ENCODE data around the gene IMMP2L.

IMMP2L gene

DNA sequence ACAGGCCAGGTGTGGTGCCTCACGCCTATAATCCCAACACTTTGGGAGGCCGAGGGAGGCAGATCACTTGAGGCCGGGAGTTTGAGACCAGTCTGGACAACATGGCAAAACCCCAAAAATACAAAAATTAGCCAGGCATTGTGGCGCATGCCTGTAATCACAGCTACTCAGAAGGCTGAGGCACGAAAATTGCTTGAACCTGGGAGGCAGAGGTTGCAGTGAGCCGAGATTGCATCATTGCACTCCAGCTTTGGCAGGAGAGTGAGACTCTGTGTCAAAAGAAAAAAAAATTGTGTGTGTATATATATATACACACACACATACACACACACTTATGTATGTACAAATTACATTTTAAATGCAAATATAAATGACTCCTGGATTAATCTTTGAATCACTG is 548.2 kb downstream of the IMMP2L start:
- Mint-ChIP-seq H3K9me3 (no peaks in the 10 kb centered on the region), H3K4me1 (peaks cover 9% of the 10 kb centered on the region), H3K27ac (no peak overlapping the region), H3K27me3 (ENCODE audit: low read depth, poor library complexity) (peaks cover 2% of the 10 kb centered on the region), H3K4me3 (no peak overlapping the region), H3K36me3 (ENCODE audit: low read depth) (no peaks in the 10 kb centered on the region)
- DNase-seq: no peak
- TF ChIP-seq, protein P1, sequence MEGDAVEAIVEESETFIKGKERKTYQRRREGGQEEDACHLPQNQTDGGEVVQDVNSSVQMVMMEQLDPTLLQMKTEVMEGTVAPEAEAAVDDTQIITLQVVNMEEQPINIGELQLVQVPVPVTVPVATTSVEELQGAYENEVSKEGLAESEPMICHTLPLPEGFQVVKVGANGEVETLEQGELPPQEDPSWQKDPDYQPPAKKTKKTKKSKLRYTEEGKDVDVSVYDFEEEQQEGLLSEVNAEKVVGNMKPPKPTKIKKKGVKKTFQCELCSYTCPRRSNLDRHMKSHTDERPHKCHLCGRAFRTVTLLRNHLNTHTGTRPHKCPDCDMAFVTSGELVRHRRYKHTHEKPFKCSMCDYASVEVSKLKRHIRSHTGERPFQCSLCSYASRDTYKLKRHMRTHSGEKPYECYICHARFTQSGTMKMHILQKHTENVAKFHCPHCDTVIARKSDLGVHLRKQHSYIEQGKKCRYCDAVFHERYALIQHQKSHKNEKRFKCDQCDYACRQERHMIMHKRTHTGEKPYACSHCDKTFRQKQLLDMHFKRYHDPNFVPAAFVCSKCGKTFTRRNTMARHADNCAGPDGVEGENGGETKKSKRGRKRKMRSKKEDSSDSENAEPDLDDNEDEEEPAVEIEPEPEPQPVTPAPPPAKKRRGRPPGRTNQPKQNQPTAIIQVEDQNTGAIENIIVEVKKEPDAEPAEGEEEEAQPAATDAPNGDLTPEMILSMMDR (IDR thresholded peaks at IDR 0.05): no peak

DNA sequence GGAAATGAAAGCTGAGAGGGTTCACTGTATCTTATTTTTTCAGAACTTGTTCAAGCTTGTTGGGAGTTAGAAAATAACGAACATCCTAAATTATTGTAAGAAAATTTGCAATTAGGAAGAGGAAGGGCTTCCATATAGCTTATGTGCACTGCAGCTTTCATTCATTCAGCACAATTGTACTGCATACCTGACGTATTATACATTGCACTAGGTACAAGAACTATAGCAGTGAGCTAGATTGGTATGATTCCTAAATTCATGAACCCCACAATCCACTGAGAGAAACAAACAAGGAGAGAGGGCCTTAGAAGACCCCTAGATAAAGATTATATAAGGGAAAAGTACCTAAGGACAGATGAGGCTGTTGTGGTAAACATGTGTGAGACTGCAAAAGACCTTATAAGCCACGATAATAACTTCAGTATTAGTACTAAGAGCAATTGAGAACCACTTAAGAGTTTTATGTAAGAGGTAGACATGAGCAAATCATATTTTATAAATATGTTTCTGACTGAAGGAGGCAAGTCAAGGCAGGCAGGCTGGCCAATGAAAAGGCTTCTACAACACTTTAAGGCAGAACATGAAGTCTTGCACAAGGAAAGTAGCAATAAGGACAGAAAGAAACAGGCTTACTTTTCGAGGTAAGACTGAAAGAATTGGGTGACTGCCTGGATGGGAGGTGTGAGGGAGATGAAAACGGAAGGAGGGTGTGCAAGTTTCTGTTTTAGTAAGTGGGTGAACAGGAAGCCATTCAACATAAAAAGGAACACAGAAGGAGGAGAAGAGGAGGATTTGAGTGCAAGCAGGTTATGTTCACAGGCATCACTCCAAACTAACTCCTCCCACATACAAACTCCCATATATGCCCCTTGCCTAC is 549.3 kb downstream of the IMMP2L start:
- TF ChIP-seq, protein P1 (IDR thresholded peaks at IDR 0.05): no peak
- H3K4me1 Mint-ChIP-seq: peaks cover 5% of the 10 kb centered on the region
- H3K27me3 Mint-ChIP-seq (ENCODE audit: low read depth, poor library complexity): peaks cover 2% of the 10 kb centered on the region
- H3K9me3 Mint-ChIP-seq: no peaks in the 10 kb centered on the region
- no peak for DNase-seq
- H3K36me3 Mint-ChIP-seq (ENCODE audit: low read depth): no peaks in the 10 kb centered on the region
- no peak overlapping the region for H3K4me3 Mint-ChIP-seq
- H3K27ac Mint-ChIP-seq: no peak overlapping the region

DNA sequence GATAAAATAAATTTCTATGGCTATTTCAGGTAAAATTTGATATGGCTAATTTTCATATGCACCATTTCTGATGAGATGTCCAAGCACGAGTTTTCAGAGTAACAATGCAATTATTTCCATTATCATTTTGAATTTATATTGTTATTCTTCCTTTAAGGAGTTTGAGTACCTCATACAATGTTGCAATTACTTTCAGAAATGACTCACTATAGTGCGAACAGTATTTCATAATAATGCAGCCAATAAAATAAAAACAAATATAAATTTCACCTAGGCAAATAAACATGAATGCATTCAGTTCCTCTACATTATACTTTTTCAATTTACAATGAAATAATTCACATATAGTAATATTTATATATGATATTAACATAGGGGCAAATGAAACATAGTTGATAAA is 550.1 kb downstream of the IMMP2L start:
- DNase-seq: no peak
- TF ChIP-seq, protein P1 (IDR thresholded peaks at IDR 0.05): no peak
- Mint-ChIP-seq H3K4me1 (peaks cover 5% of the 10 kb centered on the region), H3K36me3 (ENCODE audit: low read depth) (no peaks in the 10 kb centered on the region), H3K9me3 (no peaks in the 10 kb centered on the region), H3K27me3 (ENCODE audit: low read depth, poor library complexity) (peaks cover 2% of the 10 kb centered on the region), H3K27ac (no peak overlapping the region), H3K4me3 (no peak overlapping the region)

DNA sequence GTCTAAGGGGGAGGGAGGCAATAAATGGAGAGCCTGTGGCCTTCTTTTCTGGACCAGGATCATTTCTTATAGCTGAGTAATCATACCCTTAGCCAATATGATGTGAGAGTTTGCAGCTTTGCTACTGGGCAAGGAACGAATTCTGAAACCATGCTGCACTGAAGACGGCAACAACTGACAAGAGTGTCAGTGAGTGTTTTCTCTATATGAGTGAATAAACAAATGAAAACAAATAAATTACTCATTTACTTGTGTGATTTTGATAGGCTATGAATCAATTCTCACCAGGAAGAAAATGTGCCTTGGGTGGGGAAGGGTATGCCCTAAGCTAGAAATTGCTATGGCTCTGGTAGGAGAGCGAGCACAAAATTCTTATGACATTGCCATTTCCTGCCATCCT is 550.8 kb downstream of the IMMP2L start:
- Mint-ChIP-seq H3K9me3 (no peaks in the 10 kb centered on the region), H3K27ac (no peak overlapping the region), H3K27me3 (ENCODE audit: low read depth, poor library complexity) (peaks cover 2% of the 10 kb centered on the region), H3K4me1 (peaks cover 5% of the 10 kb centered on the region), H3K36me3 (ENCODE audit: low read depth) (no peaks in the 10 kb centered on the region), H3K4me3 (no peak overlapping the region)
- DNase-seq: no peak
- TF ChIP-seq, protein P1 (IDR thresholded peaks at IDR 0.05): no peak

DNA sequence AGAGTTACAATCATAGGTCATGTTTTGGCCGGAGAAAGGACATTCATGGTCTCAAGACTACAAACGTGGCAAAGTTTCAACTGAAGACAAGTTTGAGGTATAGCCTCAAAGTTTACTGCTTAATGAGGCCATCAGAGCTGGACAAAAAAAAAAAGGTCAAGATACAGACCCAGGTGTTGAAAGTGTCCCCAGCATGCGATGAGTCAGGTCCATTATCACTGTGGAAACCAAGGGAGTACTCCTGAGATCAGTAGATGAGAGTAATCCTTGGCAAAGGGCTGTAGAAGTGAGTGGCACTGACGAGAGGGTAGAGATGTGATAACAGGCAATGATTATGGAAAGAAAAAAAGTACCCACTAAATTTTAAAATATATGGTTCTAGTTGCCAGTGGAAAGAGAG is 551.5 kb downstream of the IMMP2L start:
- H3K9me3 Mint-ChIP-seq: no peaks in the 10 kb centered on the region
- no peaks in the 10 kb centered on the region for H3K36me3 Mint-ChIP-seq (ENCODE audit: low read depth)
- no peak overlapping the region for H3K4me3 Mint-ChIP-seq
- H3K27ac Mint-ChIP-seq: no peak overlapping the region
- peaks cover 2% of the 10 kb centered on the region for H3K27me3 Mint-ChIP-seq (ENCODE audit: low read depth, poor library complexity)
- TF ChIP-seq, protein P1 (IDR thresholded peaks at IDR 0.05): no peak
- no peak for DNase-seq
- peaks cover 5% of the 10 kb centered on the region for H3K4me1 Mint-ChIP-seq

DNA sequence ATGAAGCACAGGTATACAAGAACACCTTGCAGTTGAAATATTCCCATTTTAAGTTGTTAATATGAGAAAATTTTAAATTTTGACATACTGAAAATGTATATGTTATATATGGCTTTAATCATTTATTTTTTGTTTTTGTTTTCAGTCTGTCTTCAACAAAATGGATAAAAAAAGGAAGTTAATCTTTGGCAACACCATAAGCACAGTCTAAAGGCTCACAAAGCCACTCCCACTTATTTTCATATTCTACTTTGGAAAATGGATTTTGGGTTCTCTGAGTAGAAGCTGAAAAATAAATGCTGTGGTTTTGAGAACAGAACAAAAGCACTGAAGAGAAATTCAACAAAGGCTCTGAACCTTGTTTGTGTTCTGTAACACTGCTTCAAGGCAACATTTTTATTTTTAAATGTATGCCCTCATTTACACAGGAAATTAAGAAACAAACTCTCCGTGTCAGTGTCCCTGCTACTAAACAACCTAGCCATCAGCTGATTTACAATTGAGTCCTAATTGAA is 552.7 kb downstream of the IMMP2L start:
- H3K9me3 Mint-ChIP-seq: no peaks in the 10 kb centered on the region
- peaks cover 2% of the 10 kb centered on the region for H3K27me3 Mint-ChIP-seq (ENCODE audit: low read depth, poor library complexity)
- H3K27ac Mint-ChIP-seq: no peak overlapping the region
- no peak overlapping the region for H3K4me3 Mint-ChIP-seq
- peaks cover 5% of the 10 kb centered on the region for H3K4me1 Mint-ChIP-seq
- DNase-seq: no peak
- TF ChIP-seq, protein P1 (IDR thresholded peaks at IDR 0.05): no peak
- no peaks in the 10 kb centered on the region for H3K36me3 Mint-ChIP-seq (ENCODE audit: low read depth)

All from nephron progenitor cell (in vitro differentiated cells).